ENCODE results near the gene NAP1L4.

DNA sequence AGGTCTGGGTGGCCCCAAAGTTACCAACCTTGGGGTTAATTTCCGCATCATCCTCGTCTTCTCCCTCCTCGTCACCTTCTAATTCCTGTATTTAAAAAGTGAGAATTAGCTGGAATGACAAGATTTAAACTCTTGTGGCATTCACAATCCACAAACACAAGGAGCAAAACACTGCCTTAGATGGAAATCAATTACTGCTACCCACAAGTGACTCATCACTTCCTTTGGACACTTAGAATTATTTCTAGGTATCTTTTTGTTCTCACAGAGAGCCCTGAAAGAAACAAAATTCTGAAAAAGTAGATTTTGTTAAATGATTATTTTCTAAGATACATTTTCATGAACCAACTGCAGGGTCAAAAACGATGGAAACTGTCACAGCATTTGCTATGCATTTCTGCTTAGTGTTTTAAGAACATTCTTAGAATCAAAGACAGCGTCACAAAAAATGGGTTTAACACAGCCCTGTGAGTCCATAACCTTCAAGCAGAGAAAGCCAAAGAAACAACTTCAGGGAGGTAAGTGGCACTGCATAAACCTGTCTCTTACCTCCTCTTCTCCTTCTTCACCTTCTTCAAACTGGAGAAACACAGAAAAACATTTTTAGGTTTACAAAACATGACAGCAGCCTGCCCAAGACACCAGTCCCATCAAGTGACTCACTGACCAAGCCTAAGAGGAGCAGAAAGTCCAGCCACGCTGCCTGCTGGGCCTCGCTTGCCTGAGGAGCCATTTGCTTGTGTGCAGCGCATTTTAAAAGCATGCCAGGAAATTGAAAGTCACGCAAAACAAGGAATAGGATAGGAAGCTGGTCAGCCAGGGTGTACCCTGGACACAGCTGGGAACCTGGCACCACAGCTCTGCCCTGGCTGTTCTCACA, 40.7 kb downstream of the NAP1L4 start:
- TF ChIP-seq EZH2phosphoT487 (IDR thresholded peaks at IDR 0.05; ENCODE audit: insufficient read depth, low read depth) (no peak), EZH2 (IDR thresholded peaks at IDR 0.05; ENCODE audit: insufficient read depth, poor library complexity, severe bottlenecking) (no peak)
